Measurements from ENCODE around the gene NKX2-1.
"Not testable (repeated sequence)": the region's sequence is repeated elsewhere in the genome, so short reads cannot be mapped to it uniquely, and the experiment has no call there.

Gene NKX2-1

GRCh38 chr14:36495666-36496065, 24.4 kb downstream of the NKX2-1 start:
- DNase-seq (ENCODE audit: low read depth): no peak
- in situ Hi-C loops (cut with HindIII; ENCODE audit: low sequenced_read_pairs): no loop called here
- TF ChIP-seq CTCF (IDR thresholded peaks at IDR 0.05; ENCODE audit: low read depth, low read length, missing control alignments): no peak
- H3K4me3 ChIP-seq (ENCODE audit: low read depth, low read length): no peak overlapping the region

GRCh38 chr14:36493761-36494160, 26.3 kb downstream of the NKX2-1 start:
- no peak for TF ChIP-seq CTCF (IDR thresholded peaks at IDR 0.05; ENCODE audit: low read depth, low read length, missing control alignments)
- in situ Hi-C loops (cut with HindIII; ENCODE audit: low sequenced_read_pairs): no loop called here
- no peak for DNase-seq (ENCODE audit: low read depth)
- H3K4me3 ChIP-seq (ENCODE audit: low read depth, low read length): no peak overlapping the region

- TF ChIP-seq CTCF (IDR thresholded peaks at IDR 0.05; ENCODE audit: low read depth, low read length, missing control alignments): no peak
- H3K4me3 ChIP-seq (ENCODE audit: low read depth, low read length): no peak overlapping the region
- in situ Hi-C loops (cut with HindIII; ENCODE audit: low sequenced_read_pairs): no loop called here
- no peak for DNase-seq (ENCODE audit: low read depth)
Measured at GRCh38 chr14:36485773-36486172, 34.3 kb downstream of the NKX2-1 start.

- TF ChIP-seq CTCF (IDR thresholded peaks at IDR 0.05; ENCODE audit: low read depth, low read length, missing control alignments): no peak
- no peak for DNase-seq (ENCODE audit: low read depth)
- in situ Hi-C loops (cut with HindIII; ENCODE audit: low sequenced_read_pairs): no loop called here
- H3K4me3 ChIP-seq (ENCODE audit: low read depth, low read length): no peak overlapping the region
Measured at GRCh38 chr14:36479344-36479743, 40.7 kb downstream of the NKX2-1 start.

- no peak overlapping the region for H3K4me3 ChIP-seq (ENCODE audit: low read depth, low read length)
- in situ Hi-C loops (cut with HindIII; ENCODE audit: low sequenced_read_pairs): no loop called here
- no peak for DNase-seq (ENCODE audit: low read depth)
- TF ChIP-seq CTCF (IDR thresholded peaks at IDR 0.05; ENCODE audit: low read depth, low read length, missing control alignments): no peak
Measured at GRCh38 chr14:36478782-36479181, 41.2 kb downstream of the NKX2-1 start.

GRCh38 chr14:36477266-36477665, 42.8 kb downstream of the NKX2-1 start:
- in situ Hi-C loops (cut with HindIII; ENCODE audit: low sequenced_read_pairs): no loop called here
- H3K4me3 ChIP-seq (ENCODE audit: low read depth, low read length): no peak overlapping the region
- DNase-seq (ENCODE audit: low read depth): no peak
- no peak for TF ChIP-seq CTCF (IDR thresholded peaks at IDR 0.05; ENCODE audit: low read depth, low read length, missing control alignments)

GRCh38 chr14:36476061-36476460, 44.0 kb downstream of the NKX2-1 start:
- in situ Hi-C loops (cut with HindIII; ENCODE audit: low sequenced_read_pairs); DNase-seq (ENCODE audit: low read depth); H3K4me3 ChIP-seq (ENCODE audit: low read depth, low read length): not testable (repeated sequence)

All from astrocyte of the cerebellum (primary cell).